Right hindlimb (tissue), 1 donor: Measurements from ENCODE around the gene CBLN3.
A peak's percentile ranks its signal among the peaks of the same experiment; 100 is the strongest.

Experiments
- DNase-seq: peaks from one replicate; pipeline ENCODE4 v3.0.0-alpha.2; 2018

CBLN3 gene

GRCh38 chr14:24438223-24439097 lies 9.0 kb upstream of the CBLN3 start:
- no peak for DNase-seq

- no peak for DNase-seq
Measured at GRCh38 chr14:24437736-24438067, 8.2 kb upstream of the CBLN3 start.

- DNase-seq: no peak
Measured at GRCh38 chr14:24437020-24437735, 7.7 kb upstream of the CBLN3 start.

- peak; percentile 66 for DNase-seq
Measured at GRCh38 chr14:24436355-24437019, 7.0 kb upstream of the CBLN3 start.

GRCh38 chr14:24435998-24436354 lies 6.5 kb upstream of the CBLN3 start:
- DNase-seq: no peak

GRCh38 chr14:24435192-24435810 lies 5.8 kb upstream of the CBLN3 start:
- no peak for DNase-seq

- DNase-seq: no peak
Measured at GRCh38 chr14:24434676-24435075, 5.2 kb upstream of the CBLN3 start.

- DNase-seq: no peak
Measured at GRCh38 chr14:24434036-24434435, 4.6 kb upstream of the CBLN3 start.

- DNase-seq: peak; percentile 23
Measured at GRCh38 chr14:24432259-24433131, 3.0 kb upstream of the CBLN3 start.

- peak; percentile 91 for DNase-seq
Measured at GRCh38 chr14:24431569-24432258, 2.2 kb upstream of the CBLN3 start.

- peak; percentile 63 for DNase-seq
Measured at GRCh38 chr14:24430682-24431568, 1.5 kb upstream of the CBLN3 start.

- peak; percentile 90 for DNase-seq
Measured at GRCh38 chr14:24430143-24430681, 744 bp upstream of the CBLN3 start.

- DNase-seq: peak; percentile 30
Measured at GRCh38 chr14:24428628-24429394, 657 bp downstream of the CBLN3 start.

- peak; percentile 23 for DNase-seq
Measured at GRCh38 chr14:24427537-24428508, 1.6 kb downstream of the CBLN3 start.

- no peak for DNase-seq
Measured at GRCh38 chr14:24426912-24427536, 2.4 kb downstream of the CBLN3 start.

- no peak for DNase-seq
Measured at GRCh38 chr14:24426150-24426911, 3.1 kb downstream of the CBLN3 start.

GRCh38 chr14:24425704-24426103 lies 3.8 kb downstream of the CBLN3 start:
- DNase-seq: no peak
